ENCODE results near the gene CDC42EP2.
A peak's percentile ranks its signal among the peaks of the same experiment; 100 is the strongest.

Gene CDC42EP2

DNA sequence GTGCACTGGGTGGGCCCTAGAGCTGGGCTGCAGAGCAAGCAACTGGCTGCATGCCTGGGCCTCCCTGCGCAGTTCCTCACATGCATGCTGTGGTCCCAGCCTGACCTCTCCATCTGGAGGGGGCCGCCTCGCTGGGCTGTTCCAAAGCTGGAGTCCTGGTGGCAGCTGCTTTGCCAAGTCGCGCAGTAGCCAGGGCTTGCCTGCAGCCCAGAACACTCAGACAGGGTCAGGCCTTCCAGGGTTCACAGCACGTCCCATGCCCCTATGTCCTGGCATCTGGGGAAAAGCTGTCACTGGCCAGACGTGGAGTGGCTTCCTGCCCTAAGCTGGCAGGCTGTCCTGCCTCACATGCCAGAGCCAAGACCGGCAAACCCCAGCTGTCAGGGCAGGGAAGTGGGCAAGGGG lies 16.5 kb upstream of the CDC42EP2 start:
- DNase-seq (ENCODE audit: low spot score) = no peak

DNA sequence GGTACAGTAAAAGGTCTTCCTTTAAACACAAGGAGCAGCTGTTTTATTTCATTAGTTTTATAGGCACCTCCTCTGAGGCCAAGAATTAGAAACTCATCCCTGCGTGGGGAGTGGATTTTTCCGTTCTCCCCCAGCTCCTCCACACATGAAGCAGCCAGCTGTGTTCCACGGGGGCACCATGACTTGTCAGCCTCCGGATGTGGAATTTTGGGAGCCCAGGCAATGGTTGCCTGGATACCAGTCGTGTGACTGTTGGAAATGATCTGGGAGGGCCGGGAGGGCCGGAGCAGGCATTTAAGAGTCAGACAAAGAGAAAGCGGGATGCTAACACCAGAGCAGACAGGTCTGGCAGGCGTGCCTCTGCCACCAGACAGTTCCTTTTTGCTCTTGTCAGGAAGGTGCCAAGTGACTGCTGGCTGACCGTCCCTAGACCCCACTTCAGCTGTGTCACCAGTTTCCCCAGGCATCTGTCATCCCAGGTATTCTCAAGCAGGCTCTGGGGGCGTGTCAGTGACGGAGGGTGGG lies 15.9 kb upstream of the CDC42EP2 start:
- DNase-seq (ENCODE audit: low spot score) = no peak

DNA sequence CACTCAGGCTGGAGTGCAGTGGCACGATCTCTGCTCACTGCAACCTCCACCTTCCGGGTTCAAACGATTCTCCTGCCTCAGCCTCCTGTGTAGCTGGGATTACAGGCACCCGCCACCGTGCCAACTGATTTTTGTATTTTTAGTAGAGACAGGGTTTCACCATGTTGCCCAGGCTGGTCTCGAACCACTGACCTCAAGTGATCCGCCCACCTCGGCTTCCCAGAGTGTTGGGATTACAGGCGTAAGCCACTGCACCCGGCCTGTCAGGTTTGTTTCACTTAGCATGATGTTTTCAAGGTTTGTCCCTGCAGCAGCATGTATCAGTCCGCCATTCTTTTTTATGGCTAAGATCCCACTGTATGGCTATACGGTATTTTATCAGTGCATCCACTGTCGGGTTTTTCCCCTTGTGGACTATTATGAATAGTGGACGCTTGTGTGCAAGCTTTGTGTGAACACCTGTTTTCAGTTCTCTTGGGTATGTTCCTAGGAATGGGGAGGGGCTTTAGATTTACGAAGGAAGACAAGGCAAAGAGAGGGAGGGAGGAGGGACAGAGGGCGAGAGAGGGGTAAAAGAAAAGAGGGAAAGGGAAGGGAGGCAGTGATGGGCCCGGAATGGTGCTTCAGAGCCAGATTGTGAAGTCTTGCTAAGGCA lies 13.9 kb upstream of the CDC42EP2 start:
- DNase-seq (ENCODE audit: low spot score) = no peak

DNA sequence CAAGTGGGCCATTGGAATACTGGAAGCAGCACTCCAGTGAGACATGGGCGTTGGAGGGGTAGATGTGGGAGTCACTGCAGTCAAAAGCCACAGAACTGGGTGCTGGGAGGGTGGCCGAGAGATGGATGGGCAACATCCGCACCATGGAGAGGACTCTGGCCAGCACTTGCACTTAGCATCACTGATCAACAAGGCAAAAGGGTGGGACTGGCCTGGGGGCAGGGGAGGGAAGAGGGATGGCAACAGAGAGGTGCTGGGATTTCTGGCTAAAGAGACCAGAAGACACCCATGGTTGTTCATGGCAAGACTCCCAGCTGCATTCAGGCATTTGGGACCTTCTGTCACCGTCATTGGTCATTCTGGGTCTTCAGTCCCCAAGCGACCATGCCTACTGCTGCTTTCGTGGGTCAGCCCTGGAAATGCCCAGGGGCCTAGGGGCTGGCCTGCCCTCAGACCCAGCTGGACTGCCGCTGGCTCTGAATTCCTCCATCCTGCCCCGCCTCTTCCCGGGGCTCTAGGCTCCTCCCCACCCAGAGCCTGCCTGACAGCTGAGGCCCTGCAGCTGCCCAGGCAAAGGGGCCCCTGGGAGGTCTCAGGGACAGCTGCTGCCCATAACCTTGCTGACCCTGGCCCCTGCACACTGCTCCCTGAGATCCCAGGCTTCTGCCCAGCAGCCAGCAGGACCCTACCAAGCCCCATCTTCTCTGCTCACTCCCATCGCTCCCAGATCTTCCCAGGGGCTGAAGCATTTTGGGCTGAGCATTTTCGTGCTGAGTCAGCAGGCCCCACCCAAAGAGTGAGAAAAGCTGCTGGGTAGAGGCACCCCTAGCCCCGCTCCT lies 13.0 kb upstream of the CDC42EP2 start:
- no peak for DNase-seq (ENCODE audit: low spot score)

DNA sequence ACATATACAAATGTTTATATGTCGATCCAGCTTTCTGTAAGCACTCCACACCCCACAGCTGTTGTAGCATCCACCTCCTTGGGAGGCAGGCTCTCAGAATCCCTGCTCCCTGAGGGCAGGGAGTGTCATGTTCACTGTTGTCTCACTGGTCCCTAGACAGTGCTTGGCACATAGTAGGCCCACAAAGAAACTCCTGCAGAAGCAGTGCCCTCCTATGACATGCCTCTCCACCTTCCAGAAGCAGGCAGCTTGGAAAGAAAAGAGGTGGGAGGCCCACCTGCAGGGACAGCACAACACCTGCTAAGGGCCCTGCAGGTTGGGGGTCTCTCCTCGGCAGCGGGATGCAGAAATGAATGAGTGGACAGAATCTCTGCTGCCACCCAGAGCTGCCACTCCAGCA lies 11.1 kb upstream of the CDC42EP2 start:
- no peak for DNase-seq (ENCODE audit: low spot score)

DNA sequence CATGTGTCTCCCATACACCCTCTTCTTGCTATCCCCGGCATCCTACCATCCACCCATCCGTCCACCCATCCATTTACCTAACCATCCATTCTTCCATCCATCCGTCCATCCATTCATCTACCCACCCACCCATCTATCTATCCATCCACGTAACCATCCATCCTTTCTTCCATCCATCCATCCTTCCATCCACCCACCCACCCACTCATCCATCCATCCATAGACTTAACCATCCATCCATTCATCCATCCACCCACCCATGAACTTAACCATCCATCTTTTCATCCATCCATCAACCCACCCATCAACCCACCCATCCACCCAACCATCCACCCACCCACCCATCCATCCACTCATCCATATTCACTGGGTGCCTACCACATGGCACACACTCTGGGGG lies 10.6 kb upstream of the CDC42EP2 start:
- DNase-seq (ENCODE audit: low spot score) = no peak

DNA sequence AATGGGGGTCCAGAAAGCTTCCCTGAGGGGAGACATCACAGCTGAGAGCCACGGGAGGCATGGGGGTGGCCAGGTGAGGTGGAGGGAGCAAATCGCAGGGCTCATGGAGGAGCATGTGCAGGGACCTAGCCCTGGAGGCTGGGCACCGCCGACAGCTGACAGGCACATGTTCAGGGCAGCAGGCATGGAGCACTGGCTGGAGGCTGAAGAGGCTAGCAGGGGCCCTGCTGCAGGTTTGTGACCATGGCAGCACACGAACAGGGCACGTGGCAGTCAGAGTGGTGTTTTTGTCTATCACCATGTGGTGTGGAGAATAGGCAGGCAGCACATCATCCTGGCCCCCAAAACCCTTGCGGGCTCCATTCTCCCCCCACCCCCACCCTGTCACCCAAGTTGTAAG lies 10.1 kb upstream of the CDC42EP2 start:
- no peak for DNase-seq (ENCODE audit: low spot score)

DNA sequence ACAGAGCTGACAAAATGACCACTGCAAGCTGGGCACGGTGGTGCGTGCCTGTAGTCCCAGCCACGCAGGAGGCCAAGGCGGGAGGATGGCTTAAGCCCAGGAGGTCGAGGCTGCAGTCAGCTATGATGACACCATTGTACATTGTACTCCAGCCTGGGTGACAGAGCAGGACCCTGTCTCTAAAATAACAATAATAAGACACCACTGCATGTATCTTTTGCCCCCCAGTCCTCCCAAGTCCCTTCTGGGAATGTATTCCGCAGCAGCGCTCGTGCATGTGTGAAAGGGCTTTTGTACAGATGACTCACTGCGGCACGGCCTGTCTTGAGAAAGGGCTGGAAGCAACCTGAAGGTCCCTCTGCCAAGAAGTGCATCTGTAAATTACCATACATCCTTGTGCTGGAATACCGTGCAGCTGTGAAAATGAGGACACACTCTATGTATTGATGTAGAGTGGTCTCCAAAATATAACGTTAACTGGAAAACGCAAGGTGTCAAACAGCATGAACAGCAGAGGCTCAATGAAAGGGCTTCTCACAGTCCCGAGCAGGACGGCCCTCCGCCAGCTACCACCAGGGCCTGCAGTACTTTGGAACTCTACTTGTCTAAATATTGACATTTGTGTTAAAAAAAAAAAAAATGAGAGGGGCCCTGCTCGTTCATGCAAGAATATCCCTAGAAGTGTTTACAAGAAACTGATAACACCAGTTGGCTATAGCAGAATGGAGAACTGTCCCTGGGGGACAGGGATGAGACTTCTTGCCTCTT lies 9.0 kb upstream of the CDC42EP2 start:
- DNase-seq (ENCODE audit: low spot score) = no peak

DNA sequence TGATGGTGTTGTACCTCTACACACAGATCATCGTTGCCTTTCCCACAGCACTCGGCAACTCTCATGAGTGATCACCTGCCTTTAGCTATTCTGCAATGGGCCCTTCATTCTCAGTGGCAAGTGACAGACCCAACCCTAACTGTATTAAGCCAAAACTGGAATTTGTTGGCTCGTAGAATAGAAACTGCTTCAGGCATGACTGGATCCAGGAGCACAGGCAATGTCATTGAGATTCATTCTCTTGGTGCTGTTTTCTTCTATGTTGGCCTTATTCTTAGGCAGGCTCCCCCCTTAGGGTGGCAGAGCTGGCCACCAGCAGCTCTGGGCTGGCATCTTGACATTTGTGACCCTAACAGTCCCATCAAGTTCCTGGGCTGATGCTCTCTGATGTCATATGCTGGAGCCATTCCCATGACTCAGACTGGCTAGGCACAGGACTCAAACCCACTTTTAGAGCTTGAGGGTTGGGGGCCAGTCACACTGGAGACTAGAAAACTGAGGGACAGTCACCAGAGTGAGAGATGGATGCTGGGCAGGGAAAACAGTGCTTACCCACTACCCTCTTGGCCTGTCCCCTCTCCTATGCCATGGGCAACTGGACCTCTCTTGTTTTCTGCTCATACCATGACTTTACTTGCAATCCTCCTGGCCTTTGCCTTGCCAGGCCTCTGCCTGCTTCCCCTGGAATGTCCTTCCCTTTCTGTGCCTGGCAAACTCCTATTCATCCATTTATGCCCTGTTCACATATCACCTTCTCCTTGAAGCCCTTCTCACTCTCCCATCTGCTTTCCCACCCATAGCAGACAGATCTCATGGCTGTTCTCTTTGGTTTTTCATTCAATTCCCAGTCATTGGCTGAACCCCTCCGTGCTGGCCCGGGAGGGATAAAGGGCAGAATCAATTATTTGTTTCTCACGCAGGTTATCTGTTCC lies 7.1 kb upstream of the CDC42EP2 start:
- no peak for DNase-seq (ENCODE audit: low spot score)

DNA sequence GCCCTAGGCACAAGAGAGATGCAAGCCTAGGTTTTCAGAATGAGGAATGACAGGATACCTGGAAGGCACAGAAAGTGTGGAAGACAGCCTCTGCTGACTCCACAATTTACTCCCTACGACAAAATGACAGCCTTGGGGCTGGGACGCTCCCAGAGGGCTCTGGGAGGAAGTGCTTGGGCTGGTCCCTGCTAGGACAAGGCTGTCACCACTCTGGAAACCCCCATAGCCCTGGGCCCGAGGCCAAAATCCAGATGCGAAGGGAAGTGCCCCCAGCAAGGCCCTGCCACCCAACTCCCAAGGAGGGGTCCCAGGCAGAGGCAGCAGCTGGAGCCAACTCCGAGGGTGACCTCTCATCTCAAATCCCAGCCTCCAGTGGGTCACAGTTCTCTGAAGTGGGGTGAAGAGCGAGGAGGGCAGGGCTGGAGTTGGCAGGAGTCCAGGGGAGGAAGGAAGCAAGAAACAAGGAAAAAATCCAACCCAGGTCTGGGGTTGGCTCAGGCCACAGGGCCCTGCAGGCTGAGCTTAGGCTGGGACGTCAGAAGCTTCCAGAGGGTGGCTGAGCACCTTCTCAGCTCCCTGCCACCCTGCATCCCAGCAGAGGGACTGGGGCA lies 6.3 kb upstream of the CDC42EP2 start:
- no peak for DNase-seq (ENCODE audit: low spot score)

DNA sequence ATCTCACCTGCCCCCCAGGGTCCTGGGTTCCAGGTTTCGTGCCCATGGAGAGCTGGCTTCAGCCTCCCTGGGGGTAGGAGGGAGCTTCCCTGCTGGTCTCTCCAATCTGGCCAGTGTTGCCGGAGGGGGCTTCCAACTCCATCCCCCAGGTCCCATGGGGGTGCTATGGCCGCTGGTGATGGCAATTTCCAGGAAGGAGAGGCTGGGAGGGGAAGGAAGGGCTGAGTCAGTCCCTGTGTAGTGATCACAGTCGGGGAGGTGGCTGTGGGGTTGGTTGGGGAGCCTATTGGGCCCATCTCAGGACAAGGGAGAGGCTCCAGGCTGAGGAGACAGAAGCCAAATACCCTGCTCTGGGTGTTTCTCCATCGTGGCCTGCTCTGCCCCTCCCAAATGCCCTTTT lies 5.7 kb upstream of the CDC42EP2 start:
- no peak for DNase-seq (ENCODE audit: low spot score)

DNA sequence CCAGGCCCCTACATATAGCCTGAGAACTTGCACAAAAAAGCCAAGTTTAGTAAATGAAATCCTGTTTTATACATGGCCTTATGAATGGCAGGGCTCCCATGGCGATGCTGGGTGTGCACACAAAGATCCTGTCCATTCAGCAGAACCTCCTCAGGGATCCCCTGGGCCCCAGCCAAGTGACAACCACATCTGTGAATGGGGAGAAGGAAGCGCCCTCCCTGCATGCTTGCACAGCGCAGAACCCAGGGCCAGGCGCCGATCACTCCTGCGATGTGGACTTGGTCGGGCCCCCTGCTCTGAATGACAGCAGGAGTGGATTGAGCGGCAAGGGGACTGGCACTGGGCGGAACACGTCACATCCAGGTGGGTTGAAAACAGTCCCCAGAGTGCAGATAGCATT lies 4.5 kb upstream of the CDC42EP2 start:
- DNase-seq (ENCODE audit: low spot score) = no peak

DNA sequence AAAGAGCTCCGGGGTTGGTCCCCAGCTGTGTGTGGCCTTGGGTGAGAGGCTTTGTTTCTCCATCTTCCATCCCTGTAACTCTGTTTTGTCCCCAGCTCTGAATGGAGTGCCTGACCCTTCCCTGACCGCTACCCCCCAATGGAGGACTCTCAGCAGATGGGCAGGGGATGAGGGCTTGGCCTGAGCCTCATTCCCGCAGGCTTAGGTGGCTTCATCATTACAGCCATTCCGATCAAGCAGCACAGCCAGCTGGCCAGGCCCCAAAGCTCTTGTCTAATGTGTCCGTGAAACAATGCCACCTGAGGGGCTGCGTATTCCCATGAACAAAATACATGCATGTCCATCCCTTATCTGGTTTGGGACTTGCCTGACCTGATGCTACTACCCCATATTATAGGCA lies 3.9 kb upstream of the CDC42EP2 start:
- DNase-seq (ENCODE audit: low spot score) = no peak

DNA sequence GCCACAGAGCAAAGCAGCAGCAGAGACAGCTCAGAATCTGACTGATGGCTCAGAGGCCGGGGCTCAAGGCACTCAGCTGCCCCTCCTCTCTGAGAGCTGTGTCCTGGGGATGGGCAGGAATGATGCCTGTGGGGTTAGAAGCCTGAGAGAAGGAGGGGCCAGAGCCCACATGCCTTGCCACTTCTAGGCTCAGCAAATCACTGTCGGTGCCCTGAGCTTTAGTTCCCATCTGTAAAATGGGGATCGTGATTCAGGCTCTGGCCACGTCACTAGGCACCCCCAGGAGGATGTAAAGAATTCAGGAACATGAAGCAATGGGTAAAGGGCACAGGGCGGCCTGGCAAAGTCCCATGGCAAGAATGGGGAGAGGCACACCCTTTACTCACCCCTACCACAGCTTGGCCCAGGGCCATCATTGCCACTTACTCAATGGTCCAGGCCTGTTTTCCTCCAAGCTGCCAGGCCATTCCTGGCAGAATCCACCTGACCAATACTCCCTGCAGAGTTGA lies 3.4 kb upstream of the CDC42EP2 start:
- no peak for DNase-seq (ENCODE audit: low spot score)

DNA sequence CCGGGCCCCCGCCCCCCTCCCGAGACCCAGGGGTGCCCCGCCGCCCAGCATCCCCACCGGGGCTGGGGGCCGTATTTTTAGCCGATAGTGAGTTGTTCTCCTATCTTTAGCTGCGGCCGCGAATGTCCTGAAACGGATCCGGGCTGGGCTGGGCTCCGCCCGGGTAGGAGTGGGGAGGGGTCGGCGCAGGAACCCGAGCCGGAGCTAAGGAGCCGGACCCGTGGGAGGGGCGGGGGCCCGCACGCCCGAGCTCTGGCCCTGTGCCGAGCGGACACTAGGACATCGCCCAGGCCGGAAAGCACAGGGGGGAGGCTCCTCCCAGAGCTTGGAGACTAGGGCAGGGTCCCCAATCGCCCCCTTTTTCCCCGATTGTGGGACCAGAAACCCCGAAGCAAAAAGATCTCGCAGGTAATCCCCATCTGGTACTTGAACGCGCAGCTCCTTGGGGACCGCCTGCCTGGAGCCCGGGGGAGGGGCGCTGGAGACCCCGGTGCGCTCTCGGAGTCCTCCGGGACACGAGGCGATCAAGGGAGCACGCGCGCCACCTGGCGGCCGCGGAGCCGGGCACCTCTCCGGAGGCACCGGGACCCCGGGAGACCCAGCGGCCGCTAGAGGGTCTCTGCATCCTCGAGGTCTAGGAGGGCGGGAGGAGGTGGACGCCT lies 669 bp downstream of the CDC42EP2 start:
- DNase-seq (ENCODE audit: low spot score) = peak; percentile 78

DNA sequence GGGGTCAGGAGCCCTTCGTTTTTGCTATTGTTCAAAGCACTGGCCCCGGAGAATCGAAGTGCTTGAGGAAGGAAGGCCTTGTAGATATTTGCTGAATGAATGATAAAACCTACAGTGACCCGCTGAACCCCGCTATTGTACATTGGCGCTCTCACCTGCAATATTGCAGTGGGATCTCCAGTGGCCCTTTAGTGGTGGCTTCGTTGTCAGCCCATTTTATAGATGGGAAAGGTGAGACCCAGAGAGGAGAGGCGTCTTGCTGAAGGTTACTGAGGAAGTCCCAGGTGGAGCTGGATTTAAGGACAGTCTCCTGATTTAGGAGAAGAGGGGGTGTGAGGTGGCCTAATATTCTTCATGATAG lies 1.2 kb downstream of the CDC42EP2 start:
- DNase-seq (ENCODE audit: low spot score) = no peak

DNA sequence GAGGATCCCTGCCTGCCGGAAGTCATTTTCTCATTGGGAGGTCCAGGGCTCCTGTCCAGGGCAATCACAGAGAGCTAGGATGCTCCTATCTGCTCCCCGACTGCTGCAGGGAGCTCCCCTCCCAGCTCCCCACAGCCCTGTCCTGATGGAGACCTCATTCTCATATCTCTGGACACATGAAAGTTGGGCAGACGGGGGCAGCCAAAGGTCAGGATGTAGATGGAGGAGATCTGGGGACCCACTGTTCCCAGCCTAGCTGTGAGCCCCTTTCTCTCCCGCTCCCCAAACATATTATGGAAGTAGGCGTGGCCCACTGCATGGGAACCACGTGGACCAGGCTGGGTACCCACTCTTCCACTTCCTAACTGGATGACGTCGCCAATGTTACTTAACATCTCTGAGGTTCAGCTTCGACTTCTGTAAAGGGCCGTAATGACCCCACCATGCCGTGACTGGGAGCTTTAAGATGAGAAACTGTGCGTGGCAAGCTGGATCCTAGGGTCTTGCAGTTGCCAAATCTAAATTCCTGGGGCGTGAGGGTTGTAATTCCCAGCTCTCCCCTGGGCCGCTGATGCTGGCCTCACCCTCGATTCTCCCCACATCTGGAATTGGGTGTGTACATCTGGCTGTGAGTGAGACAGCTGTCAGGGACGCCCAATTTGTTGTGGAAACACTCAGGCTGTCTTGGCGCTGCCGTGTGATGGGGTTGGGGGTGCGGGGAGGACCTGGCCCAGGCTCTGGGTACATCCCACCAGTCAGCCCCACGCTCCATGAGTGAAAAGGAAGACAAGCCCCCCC lies 1.8 kb downstream of the CDC42EP2 start:
- peak; percentile 74 for DNase-seq (ENCODE audit: low spot score)

DNA sequence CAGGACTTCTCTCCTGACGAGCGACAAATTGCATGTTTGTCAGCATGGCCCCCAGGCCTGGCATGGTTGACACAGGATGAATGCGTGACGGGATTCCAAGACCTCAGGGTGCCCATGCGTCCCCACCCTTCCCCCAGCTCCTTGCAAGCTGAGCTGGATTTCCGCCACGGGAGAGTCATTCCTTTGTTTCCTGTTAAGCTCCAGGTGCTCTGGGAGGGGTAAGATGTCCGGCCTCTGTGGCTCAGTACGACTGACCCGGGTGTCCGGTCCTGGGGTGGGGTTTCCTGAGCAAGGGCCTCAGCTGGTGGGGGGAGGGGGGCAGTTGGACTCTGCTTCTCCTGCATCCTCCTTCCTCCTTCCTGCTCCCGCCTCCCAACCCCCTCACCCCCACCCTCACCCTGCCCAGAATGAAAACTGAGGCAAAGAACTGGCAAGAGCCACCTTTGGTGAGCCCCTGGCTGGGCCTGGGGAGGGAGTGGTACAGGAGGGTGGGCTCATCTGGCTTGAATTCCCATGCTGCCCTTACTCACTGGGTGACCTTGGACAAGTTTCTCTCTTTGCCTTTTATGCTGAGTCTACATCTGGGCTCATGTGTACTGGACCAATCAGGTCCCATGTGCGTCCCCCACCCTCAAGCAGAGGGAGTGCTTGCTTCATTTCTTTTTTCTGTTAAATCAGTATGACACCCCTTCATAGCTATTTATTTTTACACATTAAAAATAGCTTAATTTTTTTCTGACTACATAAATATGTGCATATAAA lies 2.5 kb downstream of the CDC42EP2 start:
- peak; percentile 82 for DNase-seq (ENCODE audit: low spot score)

All from RKO (cell line).